ENCODE data around the gene PAK5.
"Not testable (repeated sequence)": the region's sequence is repeated elsewhere in the genome, so short reads cannot be mapped to it uniquely, and the experiment has no call there.

PAK5 gene

GRCh38 chr20:9689041-9689440, 149.8 kb downstream of the PAK5 start:
- intact Hi-C loops (cut with DNase I): no loop called here
- no peak for DNase-seq

- intact Hi-C loops (cut with DNase I): no loop called here
- DNase-seq: peak in 4 of 10 donors; percentile 22 to 72 (median 42)
Measured at GRCh38 chr20:9686866-9687265, 152.0 kb downstream of the PAK5 start.

GRCh38 chr20:9686455-9686854, 152.4 kb downstream of the PAK5 start:
- no peak for DNase-seq
- intact Hi-C loops (cut with DNase I): no loop called here

GRCh38 chr20:9686001-9686400, 152.9 kb downstream of the PAK5 start:
- no peak for DNase-seq
- intact Hi-C loops (cut with DNase I): no loop called here

- intact Hi-C loops (cut with DNase I): no loop called here
- DNase-seq: no peak
Measured at GRCh38 chr20:9685011-9685410, 153.9 kb downstream of the PAK5 start.

GRCh38 chr20:9677100-9677623, 161.7 kb downstream of the PAK5 start:
- DNase-seq: no peak
- intact Hi-C loops (cut with DNase I): no loop called here

GRCh38 chr20:9672981-9673380, 165.9 kb downstream of the PAK5 start:
- no peak for DNase-seq
- intact Hi-C loops (cut with DNase I): no loop called here

- DNase-seq: no peak
- intact Hi-C loops (cut with DNase I): no loop called here
Measured at GRCh38 chr20:9672027-9672426, 166.8 kb downstream of the PAK5 start.

- no peak for DNase-seq
- intact Hi-C loops (cut with DNase I): no loop called here
Measured at GRCh38 chr20:9668381-9668780, 170.5 kb downstream of the PAK5 start.

GRCh38 chr20:9663423-9663822, 175.5 kb downstream of the PAK5 start:
- intact Hi-C loops (cut with DNase I): no loop called here
- DNase-seq: no peak

- intact Hi-C loops (cut with DNase I): no loop called here
- DNase-seq: no peak
Measured at GRCh38 chr20:9660236-9660868, 178.5 kb downstream of the PAK5 start.

- DNase-seq: no peak
- intact Hi-C loops (cut with DNase I): no loop called here
Measured at GRCh38 chr20:9647741-9648140, 191.1 kb downstream of the PAK5 start.

GRCh38 chr20:9646375-9646774, 192.5 kb downstream of the PAK5 start:
- no peak for DNase-seq
- intact Hi-C loops (cut with DNase I): no loop called here

- intact Hi-C loops (cut with DNase I): no loop called here
- DNase-seq: no peak
Measured at GRCh38 chr20:9642882-9643281, 196.0 kb downstream of the PAK5 start.

- intact Hi-C loops (cut with DNase I): not testable (repeated sequence)
- DNase-seq: peak in 2 of 10 donors; percentile 58 to 70
Measured at GRCh38 chr20:9641499-9642000, 197.3 kb downstream of the PAK5 start.

GRCh38 chr20:9637889-9638288, 201.0 kb downstream of the PAK5 start:
- intact Hi-C loops (cut with DNase I): no loop called here
- no peak for DNase-seq

- intact Hi-C loops (cut with DNase I): no loop called here
Measured at GRCh38 chr20:9635750-9636149, 203.1 kb downstream of the PAK5 start.

GRCh38 chr20:9634327-9634726, 204.5 kb downstream of the PAK5 start:
- intact Hi-C loops (cut with DNase I): no loop called here
- DNase-seq: no peak

More at GRCh38 chr20:9635750-9636149, 203.1 kb downstream of the PAK5 start:
- no peak for DNase-seq

GRCh38 chr20:9632991-9633390, 205.9 kb downstream of the PAK5 start:
- DNase-seq: no peak
- intact Hi-C loops (cut with DNase I): no loop called here

GRCh38 chr20:9632265-9632664, 206.6 kb downstream of the PAK5 start:
- intact Hi-C loops (cut with DNase I): no loop called here
- DNase-seq: no peak

GRCh38 chr20:9630554-9630953, 208.3 kb downstream of the PAK5 start:
- DNase-seq: no peak
- intact Hi-C loops (cut with DNase I): no loop called here

GRCh38 chr20:9629831-9630230, 209.0 kb downstream of the PAK5 start:
- intact Hi-C loops (cut with DNase I): no loop called here
- no peak for DNase-seq

GRCh38 chr20:9628589-9628988, 210.3 kb downstream of the PAK5 start:
- no peak for DNase-seq
- intact Hi-C loops (cut with DNase I): no loop called here

All from posterior cingulate gyrus (tissue), 11 donors.